Stomach (tissue), 4 donors: ENCODE data around the gene LIN37.

Experiments
- CTCF ChIP-seq, 7 experiments: fragments of 450-650 bp in 4 of 7; fragments of 200-600 bp in 3 of 7; sonication (generic) in 3 of 7; IDR thresholded peaks; one replicate each; pipeline ENCODE4 v1.5.1; 2016 to 2019; ENCODE audit warnings: antibody characterized with exemption in 7 of 7, control low read depth in 2 of 7, mild to moderate bottlenecking in 1 of 7
- EP300 ChIP-seq: sonication (generic); formaldehyde crosslinking; IDR thresholded peaks from one replicate; pipeline ENCODE4 v1.6.1; 2017; ENCODE audit warnings: antibody characterized with exemption

DNA sequence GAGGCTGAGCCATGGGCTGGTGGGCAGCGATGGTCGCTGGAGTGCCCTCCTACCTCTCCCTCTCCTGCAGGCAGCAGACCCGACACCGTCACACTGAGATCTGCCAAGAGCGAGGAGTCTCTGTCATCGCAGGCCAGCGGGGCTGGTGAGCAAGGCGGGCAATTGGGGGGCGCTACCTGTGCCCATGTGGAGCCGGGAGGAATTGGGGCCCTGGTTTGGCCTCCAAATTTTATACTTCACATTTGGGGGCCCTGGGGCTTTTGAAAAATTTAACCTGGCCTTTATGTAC, 36.9 kb downstream of the LIN37 start:
- TF ChIP-seq CTCF (IDR thresholded peaks at IDR 0.05) = no peak
- TF ChIP-seq EP300 = no peak
